ENCODE results near the gene ZNHIT1.
"Not testable (repeated sequence)": the region's sequence is repeated elsewhere in the genome, so short reads cannot be mapped to it uniquely, and the experiment has no call there.

GRCh38 chr7:101199522-101199921, 18.4 kb upstream of the ZNHIT1 start:
- TF ChIP-seq CTCF, POLR2A (IDR thresholded peaks at IDR 0.05): not testable (repeated sequence)
